Right lobe of liver (tissue), 4 donors: ENCODE results near the gene ATP6V1G3.

Experiments
- CTCF ChIP-seq, 4 donors: fragments of 200-600 bp in 3 of 4; fragments of 450-650 bp in 1 of 4; IDR thresholded peaks; one replicate each; pipeline versions ENCODE4 v1.5.1 to v1.8.0; 2016 to 2022; ENCODE audit warnings: antibody characterized with exemption in 4 of 4, mild to moderate bottlenecking in 2 of 4
- POLR2A ChIP-seq: fragments of 450-650 bp; IDR thresholded peaks from one replicate; pipeline ENCODE4 v1.6.1; 2017; ENCODE audit warnings: antibody characterized with exemption, mild to moderate bottlenecking
- donor health status: DM: no; HTN: no; CAD: no.
- donor health status: DM: no; HTN: no; CAD: no.
- donor health status: DM: no; HTN: yes; CAD: no.

GRCh38 chr1:198490224-198490623 lies 50.3 kb downstream of the ATP6V1G3 start:
- TF ChIP-seq CTCF (IDR thresholded peaks at IDR 0.05) = no peak
- TF ChIP-seq POLR2A = no peak
